ENCODE results near the gene CCR5.

DNA sequence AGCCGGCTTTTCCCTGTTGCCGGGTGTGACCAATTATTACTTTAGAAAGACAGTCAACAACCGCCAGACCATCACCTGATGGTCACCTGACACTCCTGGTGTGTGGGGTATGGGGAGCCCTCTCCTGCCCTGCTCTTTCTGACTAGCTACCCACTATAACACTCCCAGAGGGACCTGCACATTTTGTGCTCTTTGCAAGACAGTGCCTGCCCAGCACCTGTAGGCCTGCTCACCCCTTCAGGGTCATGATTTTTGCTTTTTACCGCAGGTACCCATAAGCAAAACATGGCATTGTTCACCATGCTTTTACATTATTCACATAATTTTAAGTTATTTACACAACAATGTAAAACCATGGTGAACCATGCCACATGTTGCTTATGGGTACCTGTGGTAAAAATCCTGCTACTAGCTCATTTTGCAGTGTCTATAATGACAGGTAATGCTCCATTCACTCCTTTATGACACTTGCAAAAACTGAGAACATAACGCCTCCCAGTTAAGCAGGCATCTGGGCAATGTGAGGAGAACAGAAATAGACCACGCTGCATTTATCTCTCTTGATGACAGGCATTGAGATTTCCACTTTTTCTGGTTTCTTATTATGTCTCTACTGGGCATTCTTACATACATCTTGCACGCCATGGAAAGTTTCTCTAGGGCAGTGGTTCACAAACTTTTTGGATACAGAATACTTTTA, 46.2 kb downstream of the CCR5 start:
- TF ChIP-seq RBM17 (IDR thresholded peaks at IDR 0.05; ENCODE audit: borderline replicate concordance, low read depth, low read length) (no peak), TBP (optimal IDR thresholded peaks at IDR 0.05; ENCODE audit: low read depth, low read length) (no peak), NCOA1 (IDR thresholded peaks at IDR 0.05; ENCODE audit: low read depth) (no peak), ARID1B (IDR thresholded peaks at IDR 0.05) (no peak), C11orf30 (IDR thresholded peaks at IDR 0.05; ENCODE audit: low read depth) (no peak)
- TF ChIP-seq, protein P1, sequence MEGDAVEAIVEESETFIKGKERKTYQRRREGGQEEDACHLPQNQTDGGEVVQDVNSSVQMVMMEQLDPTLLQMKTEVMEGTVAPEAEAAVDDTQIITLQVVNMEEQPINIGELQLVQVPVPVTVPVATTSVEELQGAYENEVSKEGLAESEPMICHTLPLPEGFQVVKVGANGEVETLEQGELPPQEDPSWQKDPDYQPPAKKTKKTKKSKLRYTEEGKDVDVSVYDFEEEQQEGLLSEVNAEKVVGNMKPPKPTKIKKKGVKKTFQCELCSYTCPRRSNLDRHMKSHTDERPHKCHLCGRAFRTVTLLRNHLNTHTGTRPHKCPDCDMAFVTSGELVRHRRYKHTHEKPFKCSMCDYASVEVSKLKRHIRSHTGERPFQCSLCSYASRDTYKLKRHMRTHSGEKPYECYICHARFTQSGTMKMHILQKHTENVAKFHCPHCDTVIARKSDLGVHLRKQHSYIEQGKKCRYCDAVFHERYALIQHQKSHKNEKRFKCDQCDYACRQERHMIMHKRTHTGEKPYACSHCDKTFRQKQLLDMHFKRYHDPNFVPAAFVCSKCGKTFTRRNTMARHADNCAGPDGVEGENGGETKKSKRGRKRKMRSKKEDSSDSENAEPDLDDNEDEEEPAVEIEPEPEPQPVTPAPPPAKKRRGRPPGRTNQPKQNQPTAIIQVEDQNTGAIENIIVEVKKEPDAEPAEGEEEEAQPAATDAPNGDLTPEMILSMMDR (IDR thresholded peaks at IDR 0.05 in 2 of 3, conservative IDR thresholded peaks at IDR 0.05 in 1 of 3; ENCODE audit: insufficient read depth in 2 of 3, low read depth in 1 of 3, low read length in 3 of 3) = no peak

All from K562 (cell line).